Measurements from ENCODE around the gene R3HDML.
"Not testable (repeated sequence)": the region's sequence is repeated elsewhere in the genome, so short reads cannot be mapped to it uniquely, and the experiment has no call there.

R3HDML gene, protein sequence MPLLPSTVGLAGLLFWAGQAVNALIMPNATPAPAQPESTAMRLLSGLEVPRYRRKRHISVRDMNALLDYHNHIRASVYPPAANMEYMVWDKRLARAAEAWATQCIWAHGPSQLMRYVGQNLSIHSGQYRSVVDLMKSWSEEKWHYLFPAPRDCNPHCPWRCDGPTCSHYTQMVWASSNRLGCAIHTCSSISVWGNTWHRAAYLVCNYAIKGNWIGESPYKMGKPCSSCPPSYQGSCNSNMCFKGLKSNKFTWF

DNA sequence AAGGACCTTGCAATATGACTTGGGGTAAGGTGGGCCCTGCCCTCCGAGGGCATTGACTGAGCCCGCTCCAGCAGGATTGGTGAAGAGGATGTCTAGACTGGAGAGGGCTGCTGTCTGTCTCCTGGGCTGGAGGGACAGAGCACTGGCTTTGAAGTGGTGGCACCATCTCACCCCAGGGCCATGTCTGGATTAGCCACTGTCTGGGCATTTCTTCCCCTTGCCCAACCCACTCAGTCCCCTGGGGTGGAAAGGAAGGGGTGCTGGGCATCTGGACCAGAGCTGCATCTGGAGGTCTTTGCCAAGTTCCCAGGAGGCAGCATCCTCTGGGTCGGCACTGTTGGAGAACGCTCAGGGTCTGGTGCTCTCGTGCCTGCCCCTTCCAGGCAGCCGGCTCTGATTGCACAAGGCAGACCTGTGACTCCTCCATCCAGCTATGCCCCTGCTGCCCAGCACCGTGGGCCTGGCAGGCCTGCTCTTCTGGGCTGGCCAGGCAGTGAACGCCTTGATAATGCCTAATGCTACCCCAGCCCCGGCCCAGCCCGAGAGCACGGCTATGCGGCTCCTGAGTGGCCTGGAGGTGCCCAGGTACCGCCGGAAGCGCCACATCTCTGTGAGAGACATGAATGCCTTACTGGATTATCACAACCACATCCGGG is at the start of gene R3HDML:
TSS of gene R3HDML (plus strand) at position 319 of the 656 bp plus-strand sequence. CDS start at position 434, 115 bp downstream.
- Histone ChIP-seq H3K9me3 (ENCODE audit: low read length) (no peaks in the 10 kb centered on the region), H3K9ac (ENCODE audit: low read length) (no peak within 1 kb of the TSS), H3K4me1 (ENCODE audit: insufficient read depth, low read length) (no peaks in the 10 kb centered on the region), H3K36me3 (ENCODE audit: insufficient read depth, low read length) (no peaks in the 10 kb centered on the region), H3K27me3 (ENCODE audit: control insufficient read depth in 1 of 2, insufficient read depth in 2 of 2, low read length in 2 of 2) (peaks cover 0 to 7% of the 10 kb centered on the region in 2 donors), H3K4me3 (ENCODE audit: low read depth in 1 of 2, low read length in 2 of 2) (no peak within 1 kb of the TSS), H3K27ac (ENCODE audit: low read depth, low read length) (no peak within 1 kb of the TSS)

- Histone ChIP-seq H3K9ac (ENCODE audit: low read length) (no peak overlapping the region), H3K36me3 (ENCODE audit: insufficient read depth, low read length) (peaks cover 6% of the 10 kb centered on the region), H3K9me3 (ENCODE audit: low read length) (no peaks in the 10 kb centered on the region), H3K27ac (ENCODE audit: low read depth, low read length) (no peak overlapping the region), H3K27me3 (ENCODE audit: control insufficient read depth in 1 of 2, insufficient read depth in 2 of 2, low read length in 2 of 2) (no peaks in the 10 kb centered on the region), H3K4me3 (ENCODE audit: low read depth in 1 of 2, low read length in 2 of 2) (no peak overlapping the region), H3K4me1 (ENCODE audit: insufficient read depth, low read length) (no peaks in the 10 kb centered on the region)
Observed at GRCh38 chr20:44287272-44288097, 49.4 kb upstream of the R3HDML start.

DNA sequence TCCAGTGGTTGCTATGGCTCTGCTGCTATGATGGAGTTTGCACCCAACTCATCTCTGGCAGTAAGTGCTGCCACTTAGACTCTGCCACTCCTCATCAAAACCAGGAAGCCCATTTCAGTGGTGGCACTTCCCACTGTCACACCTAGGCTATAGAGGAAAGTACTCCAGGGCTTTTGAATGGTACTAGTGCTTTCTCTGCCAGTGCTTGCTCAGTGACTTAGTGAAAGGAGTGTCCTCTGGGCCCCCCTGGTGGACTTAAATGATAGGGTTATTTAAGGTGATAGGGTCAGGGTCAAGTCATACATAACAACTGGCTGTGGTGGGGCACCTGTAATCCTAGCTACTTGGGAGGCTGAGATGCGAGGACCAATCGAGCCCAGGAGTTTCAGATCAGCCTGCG is 48.6 kb upstream of the R3HDML start:
- no peak overlapping the region for H3K9ac ChIP-seq (ENCODE audit: low read length)
- no peak overlapping the region for H3K27ac ChIP-seq (ENCODE audit: low read depth, low read length)
- no peaks in the 10 kb centered on the region for H3K27me3 ChIP-seq (ENCODE audit: control insufficient read depth in 1 of 2, insufficient read depth in 2 of 2, low read length in 2 of 2)
- no peak overlapping the region for H3K4me3 ChIP-seq (ENCODE audit: low read depth in 1 of 2, low read length in 2 of 2)
- no peaks in the 10 kb centered on the region for H3K4me1 ChIP-seq (ENCODE audit: insufficient read depth, low read length)
- peaks cover 6% of the 10 kb centered on the region for H3K36me3 ChIP-seq (ENCODE audit: insufficient read depth, low read length)
- no peaks in the 10 kb centered on the region for H3K9me3 ChIP-seq (ENCODE audit: low read length)

DNA sequence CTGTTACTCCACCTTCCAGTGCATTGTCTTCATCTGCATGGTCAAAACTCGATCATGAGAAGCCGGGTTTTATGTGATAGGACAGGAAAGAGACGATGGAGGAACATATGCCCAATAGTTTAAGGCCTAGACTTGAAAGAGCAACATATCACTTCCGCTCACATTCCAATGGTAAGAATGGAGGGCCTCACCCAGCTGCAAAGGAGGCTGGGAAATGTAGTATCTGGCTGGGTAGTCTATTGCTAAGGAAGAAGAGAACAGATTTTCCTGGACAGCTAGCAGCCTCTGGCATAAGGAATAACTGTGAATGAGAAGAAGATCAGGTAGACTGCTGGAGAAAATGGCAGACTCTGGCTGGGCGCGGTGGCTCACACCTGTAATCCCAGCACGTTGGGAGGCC is 45.1 kb upstream of the R3HDML start:
- no peak overlapping the region for H3K27ac ChIP-seq (ENCODE audit: low read depth, low read length)

GRCh38 chr20:44296011-44296410 is 40.8 kb upstream of the R3HDML start:
- Histone ChIP-seq H3K9me3 (ENCODE audit: low read length) (no peaks in the 10 kb centered on the region), H3K36me3 (ENCODE audit: insufficient read depth, low read length) (no peaks in the 10 kb centered on the region), H3K4me3 (ENCODE audit: low read depth in 1 of 2, low read length in 2 of 2) (no peak overlapping the region), H3K27ac (ENCODE audit: low read depth, low read length) (no peak overlapping the region), H3K4me1 (ENCODE audit: insufficient read depth, low read length) (no peaks in the 10 kb centered on the region), H3K27me3 (ENCODE audit: control insufficient read depth in 1 of 2, insufficient read depth in 2 of 2, low read length in 2 of 2) (no peaks in the 10 kb centered on the region), H3K9ac (ENCODE audit: low read length) (no peak overlapping the region)

More for the DNA sequence above, 45.1 kb upstream of the R3HDML start:
- Histone ChIP-seq H3K4me1 (ENCODE audit: insufficient read depth, low read length) (no peaks in the 10 kb centered on the region), H3K27me3 (ENCODE audit: control insufficient read depth in 1 of 2, insufficient read depth in 2 of 2, low read length in 2 of 2) (no peaks in the 10 kb centered on the region), H3K9ac (ENCODE audit: low read length) (no peak overlapping the region), H3K9me3 (ENCODE audit: low read length) (no peaks in the 10 kb centered on the region), H3K36me3 (ENCODE audit: insufficient read depth, low read length) (peaks cover 6% of the 10 kb centered on the region), H3K4me3 (ENCODE audit: low read depth in 1 of 2, low read length in 2 of 2) (no peak overlapping the region)

DNA sequence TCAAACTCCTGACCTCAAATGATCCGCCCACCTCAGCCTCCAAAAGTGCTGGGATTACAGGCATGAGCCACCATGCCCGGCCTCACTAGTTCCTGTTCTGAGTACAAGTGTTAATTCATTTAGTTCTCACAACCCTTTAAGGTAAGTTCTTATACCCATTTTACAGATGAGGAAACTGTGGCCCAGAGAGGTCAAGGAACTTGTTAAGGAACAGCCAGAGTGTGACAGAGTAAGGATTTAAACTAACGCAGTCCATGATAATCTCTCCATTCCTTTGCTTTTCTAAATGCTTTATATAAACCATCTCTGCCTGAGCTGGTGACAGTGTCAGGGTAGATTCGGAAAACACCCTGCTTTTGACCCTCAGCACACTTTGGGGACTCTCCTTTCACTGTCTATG is 39.1 kb upstream of the R3HDML start:
- Histone ChIP-seq H3K4me3 (ENCODE audit: low read depth in 1 of 2, low read length in 2 of 2) (no peak overlapping the region), H3K27me3 (ENCODE audit: control insufficient read depth in 1 of 2, insufficient read depth in 2 of 2, low read length in 2 of 2) (no peaks in the 10 kb centered on the region), H3K4me1 (ENCODE audit: insufficient read depth, low read length) (no peaks in the 10 kb centered on the region), H3K9me3 (ENCODE audit: low read length) (no peaks in the 10 kb centered on the region), H3K36me3 (ENCODE audit: insufficient read depth, low read length) (no peaks in the 10 kb centered on the region), H3K9ac (ENCODE audit: low read length) (no peak overlapping the region), H3K27ac (ENCODE audit: low read depth, low read length) (no peak overlapping the region)

DNA sequence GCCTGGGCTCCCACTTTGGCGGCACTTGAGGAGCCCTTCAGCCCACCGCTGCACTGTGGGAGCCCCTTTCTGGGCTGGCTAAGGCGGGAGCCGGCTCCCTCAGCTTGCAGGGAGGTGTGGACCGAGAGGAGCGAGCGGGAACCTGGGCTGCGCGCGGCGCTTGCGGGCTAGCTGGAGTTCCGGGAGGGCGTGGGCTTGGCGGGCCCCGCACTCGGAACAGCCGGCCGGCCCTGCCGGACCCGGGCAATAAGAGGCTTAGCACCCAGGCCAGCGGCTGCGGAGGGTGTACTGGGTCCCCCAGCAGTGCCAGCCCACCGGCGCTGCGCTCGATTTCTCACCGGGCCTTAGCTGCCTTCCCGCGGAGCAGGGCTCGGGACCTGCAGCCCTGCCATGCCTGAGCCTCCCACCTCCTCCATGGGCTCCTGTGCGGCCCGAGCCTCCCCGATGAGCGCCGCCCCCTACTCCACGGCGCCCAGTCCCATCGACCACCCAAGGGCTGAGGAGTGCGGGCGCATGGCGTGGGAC is 37.8 kb upstream of the R3HDML start:
- not testable (repeated sequence) for H3K36me3 ChIP-seq (ENCODE audit: insufficient read depth, low read length); H3K9me3 ChIP-seq (ENCODE audit: low read length); H3K4me1 ChIP-seq (ENCODE audit: insufficient read depth, low read length); H3K27me3 ChIP-seq (ENCODE audit: control insufficient read depth in 1 of 2, insufficient read depth in 2 of 2, low read length in 2 of 2); H3K4me3 ChIP-seq (ENCODE audit: low read depth in 1 of 2, low read length in 2 of 2); H3K9ac ChIP-seq (ENCODE audit: low read length); H3K27ac ChIP-seq (ENCODE audit: low read depth, low read length)

DNA sequence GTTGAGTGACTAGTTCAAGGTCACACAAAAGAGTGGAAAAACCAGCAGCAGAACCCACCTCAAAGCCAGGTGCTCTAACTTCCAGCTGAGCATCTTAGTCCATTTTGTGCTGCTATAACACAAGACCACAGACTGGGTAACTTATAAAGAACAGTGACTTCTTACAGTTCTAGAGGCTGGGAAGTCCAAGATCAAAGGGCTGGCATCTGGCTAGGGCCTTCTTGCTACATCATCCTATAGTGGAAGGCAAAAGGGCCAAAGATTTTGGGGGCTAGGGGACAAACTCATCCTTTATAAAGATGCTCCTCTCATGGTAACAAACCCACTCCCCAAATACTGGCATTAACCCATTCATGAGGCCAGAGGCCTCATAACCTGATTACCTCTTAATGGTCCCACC is 35.6 kb upstream of the R3HDML start:
- no peaks in the 10 kb centered on the region for H3K36me3 ChIP-seq (ENCODE audit: insufficient read depth, low read length)
- no peak overlapping the region for H3K4me3 ChIP-seq (ENCODE audit: low read depth in 1 of 2, low read length in 2 of 2)
- H3K27ac ChIP-seq (ENCODE audit: low read depth, low read length), result no peak overlapping the region

GRCh38 chr20:44302026-44302669 is 34.7 kb upstream of the R3HDML start:
- H3K27ac ChIP-seq (ENCODE audit: low read depth, low read length), result no peak overlapping the region
- no peaks in the 10 kb centered on the region for H3K27me3 ChIP-seq (ENCODE audit: control insufficient read depth in 1 of 2, insufficient read depth in 2 of 2, low read length in 2 of 2)
- no peak overlapping the region for H3K9ac ChIP-seq (ENCODE audit: low read length)
- H3K36me3 ChIP-seq (ENCODE audit: insufficient read depth, low read length), result no peaks in the 10 kb centered on the region
- no peaks in the 10 kb centered on the region for H3K4me1 ChIP-seq (ENCODE audit: insufficient read depth, low read length)
- no peaks in the 10 kb centered on the region for H3K9me3 ChIP-seq (ENCODE audit: low read length)
- no peak overlapping the region for H3K4me3 ChIP-seq (ENCODE audit: low read depth in 1 of 2, low read length in 2 of 2)

More for the DNA sequence above, 35.6 kb upstream of the R3HDML start:
- Histone ChIP-seq H3K9ac (ENCODE audit: low read length) (no peak overlapping the region), H3K9me3 (ENCODE audit: low read length) (no peaks in the 10 kb centered on the region), H3K4me1 (ENCODE audit: insufficient read depth, low read length) (no peaks in the 10 kb centered on the region), H3K27me3 (ENCODE audit: control insufficient read depth in 1 of 2, insufficient read depth in 2 of 2, low read length in 2 of 2) (no peaks in the 10 kb centered on the region)

GRCh38 chr20:44302736-44303135 is 34.1 kb upstream of the R3HDML start:
- no peaks in the 10 kb centered on the region for H3K4me1 ChIP-seq (ENCODE audit: insufficient read depth, low read length)
- no peak overlapping the region for H3K9ac ChIP-seq (ENCODE audit: low read length)
- H3K27me3 ChIP-seq (ENCODE audit: control insufficient read depth in 1 of 2, insufficient read depth in 2 of 2, low read length in 2 of 2), result no peaks in the 10 kb centered on the region
- no peak overlapping the region for H3K4me3 ChIP-seq (ENCODE audit: low read depth in 1 of 2, low read length in 2 of 2)
- no peaks in the 10 kb centered on the region for H3K36me3 ChIP-seq (ENCODE audit: insufficient read depth, low read length)
- no peaks in the 10 kb centered on the region for H3K9me3 ChIP-seq (ENCODE audit: low read length)
- H3K27ac ChIP-seq (ENCODE audit: low read depth, low read length), result no peak overlapping the region

DNA sequence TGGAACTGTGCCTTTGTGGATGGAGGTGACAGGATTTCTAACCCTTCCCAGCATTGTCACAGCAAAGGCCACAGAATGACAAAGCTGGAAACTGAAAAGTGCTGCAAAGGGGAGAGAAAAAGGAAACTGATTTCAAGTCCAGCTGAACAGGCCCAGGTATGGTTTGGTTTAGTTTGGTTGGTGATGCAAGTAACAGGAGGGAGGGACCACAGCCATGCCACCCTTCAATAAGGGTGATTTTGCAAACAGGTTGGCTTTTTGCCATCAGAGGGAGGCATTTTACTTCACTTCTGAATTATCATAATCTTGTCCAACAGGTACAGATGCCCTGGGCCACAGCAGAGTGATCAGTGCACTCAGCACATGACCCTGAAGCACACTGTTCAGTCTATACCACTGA is 32.5 kb upstream of the R3HDML start:
- Histone ChIP-seq H3K9ac (ENCODE audit: low read length) (no peak overlapping the region), H3K4me1 (ENCODE audit: insufficient read depth, low read length) (peaks cover 1% of the 10 kb centered on the region), H3K4me3 (ENCODE audit: low read depth in 1 of 2, low read length in 2 of 2) (no peak overlapping the region), H3K9me3 (ENCODE audit: low read length) (no peaks in the 10 kb centered on the region), H3K27ac (ENCODE audit: low read depth, low read length) (no peak overlapping the region), H3K36me3 (ENCODE audit: insufficient read depth, low read length) (no peaks in the 10 kb centered on the region), H3K27me3 (ENCODE audit: control insufficient read depth in 1 of 2, insufficient read depth in 2 of 2, low read length in 2 of 2) (no peaks in the 10 kb centered on the region)

All from muscle layer of colon (tissue), 2 donors.